Testis (tissue), 3 donors: ENCODE results near the gene SARDH. TPM values are rescaled to one million over a fixed set of nuclear protein-coding genes. Genes with fewer than 3 reads are reported as not detected.

Experiments used
- DNase-seq: peaks from one replicate; pipeline ENCODE4 v3.0.0-alpha.2; 2019
- H3K27ac ChIP-seq, 2 donors: fragments of 200-600 bp; sonication (generic); one replicate each; pipeline ENCODE4 v1.5.1; 2019
- H3K27me3 ChIP-seq: fragments of 200-600 bp; sonication (generic); one replicate; pipeline ENCODE4 v1.5.1; 2019
- H3K36me3 ChIP-seq: fragments of 200-600 bp; sonication (generic); one replicate; pipeline ENCODE4 v1.5.1; 2017; ENCODE audit warnings: low read depth; ENCODE audit errors: missing control alignments
- H3K4me1 ChIP-seq: fragments of 200-600 bp; sonication (generic); one replicate; pipeline ENCODE4 v1.5.1; 2019
- H3K4me3 ChIP-seq, 2 donors: fragments of 200-600 bp; sonication (generic); one replicate each; pipeline ENCODE4 v1.5.1; 2017 to 2019
- H3K9me3 ChIP-seq: fragments of 200-600 bp; sonication (generic); one replicate; pipeline ENCODE4 v1.5.1; 2017
- CTCF ChIP-seq, 3 experiments: fragments of 450-650 bp in 2 of 3; fragments of 200-600 bp in 1 of 3; sonication (generic) in 1 of 3; IDR thresholded peaks; one replicate each; pipeline ENCODE4 v1.5.1; 2016 to 2019; ENCODE audit warnings: antibody characterized with exemption in 3 of 3, mild to moderate bottlenecking in 2 of 3, moderate library complexity in 1 of 3
- POLR2A ChIP-seq: fragments of 450-650 bp; IDR thresholded peaks from one replicate; pipeline ENCODE4 v1.6.1; 2017; ENCODE audit warnings: antibody characterized with exemption, mild to moderate bottlenecking, moderate library complexity
- WGBS, 2 donors: methylation state at CpG; one replicate each; pipeline ENCODE4 v1.1.5; 2018; 5-methylcytosine and 5-hydroxymethylcytosine counted together
- intact Hi-C: fragments of 100-400 bp; cut with DNase I; formaldehyde crosslinking; loops from one replicate; pipeline ENCODE4 v1.15.1; 2023; ENCODE audit warnings: low total_unique reads
- polyA plus RNA-seq: library from polyadenylated mRNA; stranded (reverse); fragments of 350-450 nt; fragmentation: Illumina TruSeq; extraction: RNeasy Lipid Tissue Mini Kit (QIAGEN cat#74804); gene quantifications from one replicate; pipeline ENCODE4 v1.2.3, GENCODE V29; 2014; ENCODE audit warnings: low read depth, low replicate concordance; ENCODE audit not compliant: insufficient read depth
- total RNA-seq, 2 donors: library from RNA; depleted of rRNA; stranded (reverse); fragments of >200 nt; gene quantifications; one replicate each; pipeline ENCODE4 v1.2.3, GENCODE V29; 2016

SARDH gene
- total and polyA plus RNA-seq, 3 donors from 2014 or later, result 2.6 to 7.2 (median 5.1) TPM

GRCh38 chr9:133712221-133713100, 25.7 kb downstream of the SARDH start:
- Histone ChIP-seq H3K36me3 (no peaks in the 10 kb centered on the region), H3K27me3 (no peaks in the 10 kb centered on the region), H3K4me1 (peaks cover 14% of the 10 kb centered on the region), H3K4me3 (no peak overlapping the region), H3K9me3 (no peaks in the 10 kb centered on the region), H3K27ac (no peak overlapping the region)
- DNase-seq, result no peak
- TF ChIP-seq CTCF (IDR thresholded peaks at IDR 0.05) (no peak), POLR2A (no peak)
- WGBS, 2 donors, result 91 to 95% methylated on average over 13 to 22 of the region's 22 CpGs
- intact Hi-C loops, result no loop called here

GRCh38 chr9:133711428-133712220, 26.5 kb downstream of the SARDH start:
- intact Hi-C loops, result no loop called here
- no peaks in the 10 kb centered on the region for H3K9me3 ChIP-seq
- H3K27me3 ChIP-seq, result no peaks in the 10 kb centered on the region
- TF ChIP-seq POLR2A, result no peak
- TF ChIP-seq CTCF (IDR thresholded peaks at IDR 0.05), result no peak
- H3K27ac ChIP-seq, result no peak overlapping the region
- DNase-seq, result no peak
- H3K36me3 ChIP-seq, result no peaks in the 10 kb centered on the region
- H3K4me1 ChIP-seq, result peaks cover 14% of the 10 kb centered on the region
- 70 to 85% methylated on average over 15 to 32 of the region's 32 CpGs for WGBS, 2 donors
- H3K4me3 ChIP-seq, result no peak overlapping the region

DNA sequence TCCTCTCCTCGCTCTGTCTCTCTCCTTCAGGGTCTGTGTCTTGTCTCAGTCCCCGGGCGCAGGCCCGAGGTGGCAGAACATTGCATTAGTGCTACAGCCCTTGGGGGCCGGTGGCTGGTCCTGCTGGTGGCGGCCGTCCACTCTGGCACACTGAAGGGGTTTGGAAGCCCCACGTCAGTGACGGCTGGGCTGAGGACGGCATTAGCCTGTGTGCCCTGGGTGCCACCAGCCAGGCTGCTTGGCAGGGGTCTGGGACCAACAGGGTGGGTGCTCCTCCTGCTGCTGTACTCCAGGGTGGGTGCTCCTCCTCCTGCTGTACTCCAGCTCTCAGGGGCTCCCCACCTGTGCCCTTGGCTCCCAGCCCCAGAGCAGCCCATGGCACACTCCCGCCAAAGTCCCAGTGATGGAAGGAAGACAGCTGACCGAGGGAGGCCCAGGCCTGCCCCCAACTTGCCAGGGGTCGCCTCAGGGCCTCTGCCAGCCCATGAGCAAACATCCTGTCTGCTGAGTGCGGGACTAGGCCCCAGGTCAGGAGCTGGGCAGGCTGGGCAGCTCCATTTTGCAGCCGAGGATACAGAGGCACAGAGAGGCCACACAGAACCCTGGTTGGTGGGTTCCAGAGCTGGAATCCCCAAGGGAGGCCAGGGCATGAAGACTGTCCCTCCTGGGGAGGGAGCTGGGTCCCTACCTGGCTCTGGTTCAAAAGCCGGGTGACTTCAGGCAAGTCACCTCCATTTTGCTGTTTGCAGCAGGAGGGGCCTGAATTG, 27.3 kb downstream of the SARDH start:
- Histone ChIP-seq H3K36me3 (no peaks in the 10 kb centered on the region), H3K9me3 (no peaks in the 10 kb centered on the region), H3K4me3 (no peak overlapping the region), H3K27ac (no peak overlapping the region), H3K27me3 (no peaks in the 10 kb centered on the region), H3K4me1 (peaks cover 7% of the 10 kb centered on the region)
- TF ChIP-seq CTCF (IDR thresholded peaks at IDR 0.05) (no peak), POLR2A (no peak)
- DNase-seq, result no peak
- intact Hi-C loops, result no loop called here
- 87 to 94% methylated on average over 7 to 16 of the region's 16 CpGs for WGBS, 2 donors

GRCh38 chr9:133709691-133710571, 28.2 kb downstream of the SARDH start:
- no peak for DNase-seq
- WGBS, 2 donors, result 93 to 94% methylated on average over 19 to 32 of the region's 32 CpGs
- TF ChIP-seq CTCF (IDR thresholded peaks at IDR 0.05), result no peak
- TF ChIP-seq POLR2A, result no peak

More at GRCh38 chr9:133709691-133710571, 28.2 kb downstream of the SARDH start:
- Histone ChIP-seq H3K9me3 (no peaks in the 10 kb centered on the region), H3K27me3 (no peaks in the 10 kb centered on the region), H3K4me3 (no peak overlapping the region), H3K36me3 (no peaks in the 10 kb centered on the region), H3K27ac (no peak overlapping the region), H3K4me1 (no peaks in the 10 kb centered on the region)
- intact Hi-C loops, result no loop called here
